Measurements from ENCODE around the gene IL32. TPM values are rescaled to one million over a fixed set of nuclear protein-coding genes. Genes with fewer than 3 reads are reported as not detected.

IL32 gene
- total and polyA plus RNA-seq, 9 of the 15 experiments (the other 6 are each of a cell fraction or from before 2014, with no cell fraction given), result 0.21 to 2.2 (median 0.37) TPM; not detected in 3

DNA sequence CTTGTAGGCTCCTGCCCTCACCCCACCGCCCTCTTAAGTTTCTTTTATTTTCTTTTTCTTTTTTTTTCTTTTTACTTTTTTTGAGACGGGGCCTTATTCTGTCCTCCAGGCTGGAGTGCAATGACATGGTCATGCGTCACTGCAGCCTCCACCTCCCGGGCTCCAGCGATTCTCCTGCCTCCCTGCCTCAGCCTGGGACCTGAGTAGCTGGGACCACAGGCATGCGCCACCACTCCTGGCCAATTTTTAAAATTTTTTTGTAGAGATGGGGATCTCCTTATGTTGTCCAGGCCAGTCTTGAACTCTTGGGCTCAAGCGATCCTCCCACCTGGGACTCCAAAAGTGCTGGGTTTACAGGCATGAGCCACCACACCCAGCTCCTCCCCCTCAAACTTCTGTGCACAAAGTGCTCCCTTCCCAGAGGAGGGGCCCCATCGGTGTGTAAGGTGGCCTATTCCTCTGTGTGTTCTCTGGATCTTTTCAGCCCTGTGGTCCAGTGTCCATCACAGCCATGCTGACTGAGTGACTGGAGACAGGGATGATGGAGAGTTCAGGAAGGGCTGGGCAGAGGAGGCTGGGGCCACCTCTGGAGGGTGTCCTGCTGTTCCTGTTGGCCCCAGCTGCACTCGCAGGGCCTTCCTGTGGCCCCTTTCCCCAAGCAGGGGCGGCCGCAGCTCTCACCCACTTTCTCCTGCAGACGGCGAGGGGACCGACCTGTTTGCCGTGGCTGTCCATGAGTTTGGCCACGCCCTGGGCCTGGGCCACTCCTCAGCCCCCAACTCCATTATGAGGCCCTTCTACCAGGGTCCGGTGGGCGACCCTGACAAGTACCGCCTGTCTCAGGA lies 8.9 kb upstream of the IL32 start (continued):
- TF ChIP-seq DIDO1 (tag; IDR thresholded peaks at IDR 0.05; ENCODE audit: low read depth), result no peak
- TF ChIP-seq ZNF263 (CRISPR knock-in tag; IDR thresholded peaks at IDR 0.05; ENCODE audit: borderline replicate concordance), result peak; percentile 55; the same call in 1 of the 2 replicates
- no peak for TF ChIP-seq NCOA6 (IDR thresholded peaks at IDR 0.05)

GRCh38 chr16:3057181-3058138 lies 8.0 kb upstream of the IL32 start:
- DNase-seq (ENCODE audit: extremely low read depth in 1 of 4, low spot score in 3 of 4), result no peak
- intact Hi-C loops (cut with micrococcal nuclease), result loop anchor here (5.0 to 10.0 kb wide), 2 partner anchors 45 to 117 kb away; no protein-coding TSS in a partner anchor
- Histone ChIP-seq H3K9ac (ENCODE audit: insufficient read depth in 1 of 2, low read depth in 2 of 2, low read length in 2 of 2) (peak overlapping the region in 1 of 2 experiments; percentile 97; a peak in 2 of 4 replicates), H2AFZ (ENCODE audit: low read depth, low read length) (no peak overlapping the region), H3K4me2 (ENCODE audit: insufficient read depth, low read length) (0 out of 2 replicates have a peak overlapping the region, but pooled peaks have one; percentile 93), H3K27me3 (ENCODE audit: control insufficient read depth in 2 of 2, insufficient read depth in 2 of 2, low read length in 2 of 2) (no peaks in the 10 kb centered on the region), H3K9me3 (replicated peaks; ENCODE audit: control insufficient read depth, insufficient read depth, low read depth, low read length) (no peaks in the 10 kb centered on the region), H3K4me1 (replicated peaks in 1 of 2; ENCODE audit: control insufficient read depth in 2 of 2, insufficient read depth in 2 of 2, low read length in 2 of 2) (peaks cover 8 to 38% of the 10 kb centered on the region in 2 experiments), H3K9me1 (ENCODE audit: control insufficient read depth, insufficient read depth, low read length) (peaks cover 4% of the 10 kb centered on the region), H3K36me3 (ENCODE audit: control insufficient read depth, insufficient read depth, low read length) (no peaks in the 10 kb centered on the region), H3K27ac (ENCODE audit: extremely low read depth, low read depth, low read length) (no peak overlapping the region), H4K20me1 (replicated peaks; ENCODE audit: control insufficient read depth, insufficient read depth, low read length) (0 out of 2 replicates have a peak, but pooled peaks cover 3% of the 10 kb centered on the region), H3K4me3 (peak overlapping the region; percentile 93; the same call in 1 of the 2 replicates), H3K79me2 (ENCODE audit: control insufficient read depth, insufficient read depth, low read length) (peaks cover 2% of the 10 kb centered on the region; the same call in 2 of the 3 replicates)
- ATAC-seq, result no peak
- 84% methylated on average over 20 of the region's 22 CpGs for WGBS (ENCODE audit: insufficient coverage, low coverage, missing lambda C conversion rate)
- POLR2A ChIA-PET, result interaction anchor here (0.9 to 1.6 kb wide), 3 partner anchors 9 to 72 kb away, joined by 3 to 6 read pairs (median 5); no protein-coding TSS in a partner anchor
- CTCF ChIA-PET (ENCODE audit: low intra/inter-chr PET ratio), result interaction anchor here (0.9 to 2.6 kb wide), 2 partner anchors 54 to 72 kb away, joined by 6 to 20 read pairs; no protein-coding TSS in a partner anchor
- in situ Hi-C loops (cut with MboI), result no loop called here
- no peak for FAIRE-seq
- TSS peak; percentile 72 for BruUV-seq (replicated peaks)
- TF ChIP-seq ZBTB7A (IDR thresholded peaks at IDR 0.05; ENCODE audit: borderline replicate concordance, control insufficient read depth, low read depth, low read length) (peak; percentile 10; the same call in 1 of the 2 replicates), CBX8 (IDR thresholded peaks at IDR 0.05; ENCODE audit: borderline replicate concordance, extremely low read depth, low read depth, low read length, poor library complexity, severe bottlenecking) (no peak)
